ENCODE data around the gene ADCY4. TPM values are rescaled to one million over a fixed set of nuclear protein-coding genes. Genes with fewer than 3 reads are reported as not detected.
A peak's percentile ranks its signal among the peaks of the same experiment; 100 is the strongest.
"Not testable (repeated sequence)": the region's sequence is repeated elsewhere in the genome, so short reads cannot be mapped to it uniquely, and the experiment has no call there.

Gene ADCY4
- total and polyA plus RNA-seq, 4 donors: 22.6 to 42.8 (median 36.0) TPM

- ATAC-seq (ENCODE audit: insufficient read depth, low FRiP score): no peak
- H3K9me3 ChIP-seq (ENCODE audit: control insufficient read depth in 4 of 4, insufficient read depth in 3 of 4, low read length in 3 of 4): no peaks in the 10 kb centered on the region
- H3K27me3 ChIP-seq (ENCODE audit: control insufficient read depth in 3 of 3, insufficient read depth in 3 of 3, low read length in 2 of 3): peaks cover 0 to 19% (median 17%) of the 10 kb centered on the region in 3 donors
- no peak overlapping the region for H3K4me3 ChIP-seq
- H3K27ac ChIP-seq (ENCODE audit: low read depth in 1 of 2, low read length in 1 of 2): peak overlapping the region in 1 of 2 donors; percentile 34
- peaks cover 0 to 13% (median under 1%) of the 10 kb centered on the region in 5 donors for H3K4me1 ChIP-seq (ENCODE audit: control insufficient read depth in 5 of 5, insufficient read depth in 5 of 5, low read length in 5 of 5)
- DNase-seq: no peak
- H3K9ac ChIP-seq (ENCODE audit: insufficient read depth in 1 of 2, low read length in 2 of 2): no peak overlapping the region
- no peak for TF ChIP-seq CTCF (IDR thresholded peaks at IDR 0.05; ENCODE audit: control extremely low read depth, extremely low read depth)
- H3K36me3 ChIP-seq (ENCODE audit: control insufficient read depth in 4 of 4, insufficient read depth in 4 of 4, low read length in 4 of 4): peaks cover 0 to 4% (median 0%) of the 10 kb centered on the region in 4 donors
- 85 to 88% methylated on average over 11 to 12 of the region's 12 CpGs for WGBS, 2 donors
These were observed 5.7 kb downstream of the ADCY4 start for GRCh38 chr14:24329073-24329663.

GRCh38 chr14:24327914-24328313, 7.0 kb downstream of the ADCY4 start:
- H3K27ac ChIP-seq (ENCODE audit: low read depth in 1 of 2, low read length in 1 of 2); H3K36me3 ChIP-seq (ENCODE audit: control insufficient read depth in 4 of 4, insufficient read depth in 4 of 4, low read length in 4 of 4); H3K27me3 ChIP-seq (ENCODE audit: control insufficient read depth in 3 of 3, insufficient read depth in 3 of 3, low read length in 2 of 3); H3K9ac ChIP-seq (ENCODE audit: insufficient read depth in 1 of 2, low read length in 2 of 2); H3K4me3 ChIP-seq; H3K9me3 ChIP-seq (ENCODE audit: control insufficient read depth in 4 of 4, insufficient read depth in 3 of 4, low read length in 3 of 4); ATAC-seq (ENCODE audit: insufficient read depth, low FRiP score): not testable (repeated sequence)
- peak; percentile 27 for TF ChIP-seq CTCF (IDR thresholded peaks at IDR 0.05; ENCODE audit: control extremely low read depth, extremely low read depth)
- DNase-seq: peak in 2 of 3 donors; percentile 39 to 42
- 4 to 13% methylated on average over 9 of the region's 9 CpGs for WGBS, 2 donors
- H3K4me1 ChIP-seq (ENCODE audit: control insufficient read depth in 5 of 5, insufficient read depth in 5 of 5, low read length in 5 of 5): peaks cover 0 to 14% (median 0%) of the 10 kb centered on the region in 5 donors

GRCh38 chr14:24327303-24327702, 7.6 kb downstream of the ADCY4 start:
- Histone ChIP-seq H3K4me3 (no peak overlapping the region), H3K9me3 (ENCODE audit: control insufficient read depth in 4 of 4, insufficient read depth in 3 of 4, low read length in 3 of 4) (no peaks in the 10 kb centered on the region), H3K9ac (ENCODE audit: insufficient read depth in 1 of 2, low read length in 2 of 2) (no peak overlapping the region), H3K27me3 (ENCODE audit: control insufficient read depth in 3 of 3, insufficient read depth in 3 of 3, low read length in 2 of 3) (peaks cover 0 to 5% (median 4%) of the 10 kb centered on the region in 3 donors), H3K27ac (ENCODE audit: low read depth in 1 of 2, low read length in 1 of 2) (peak overlapping the region in 1 of 2 donors; percentile 5), H3K36me3 (ENCODE audit: control insufficient read depth in 4 of 4, insufficient read depth in 4 of 4, low read length in 4 of 4) (peaks cover 0 to 5% (median 0%) of the 10 kb centered on the region in 4 donors), H3K4me1 (ENCODE audit: control insufficient read depth in 5 of 5, insufficient read depth in 5 of 5, low read length in 5 of 5) (peaks cover 0 to 14% (median 0%) of the 10 kb centered on the region in 5 donors)
- 72 to 76% methylated on average over 2 of the region's 2 CpGs for WGBS, 2 donors
- ATAC-seq (ENCODE audit: insufficient read depth, low FRiP score) (no peak), DNase-seq (no peak)
- TF ChIP-seq CTCF (IDR thresholded peaks at IDR 0.05; ENCODE audit: control extremely low read depth, extremely low read depth): no peak
